HepG2 (cell line): ENCODE results near the gene LIF. TPM values are rescaled to one million over a fixed set of nuclear protein-coding genes. Genes with fewer than 3 reads are reported as not detected.

Experiments used
- ATAC-seq: fragments of 200-7000 bp; cut with Tn5 transposase; 3 replicates; pipeline ENCODE4 v1.9.1; 2020; ENCODE audit warnings: mild to moderate bottlenecking, moderate library complexity
- BruUV-seq: library from RNA; stranded (reverse); fragments of 400-500 nt; replicated peaks from 2 replicates; lab custom pipeline; 2021; lab: Mats Ljungman, UMichigan
- CTCF ChIA-PET: fragments of 300-600 bp; formaldehyde crosslinking; extraction: SDS; loops from one replicate; lab custom pipeline; 2021; ENCODE audit warnings: low total read pairs, inconsistent platforms, low intra/inter-chr PET ratio; lab: Yijun Ruan, JAX
- POLR2A ChIA-PET: fragments of 350-600 bp; sonication (Branson Sonifier 250); formaldehyde crosslinking; loops from one replicate; lab custom pipeline; 2020; ENCODE audit warnings: antibody characterized with exemption, inconsistent platforms; lab: Yijun Ruan, JAX
- DNase-seq: peaks from one replicate; pipeline ENCODE4 v3.0.0-alpha.2; 2015; ENCODE audit warnings: low spot score
- FAIRE-seq: peaks from 3 replicates; lab custom pipeline; 2011; peaks lifted over from hg19 to GRCh38; lab: Jason Lieb, UNC
- H2AFZ ChIP-seq: one replicate; pipeline ENCODE4 v1.6.1; 2011; ENCODE audit warnings: low read length, inconsistent platforms
- H3K27ac ChIP-seq: fragments of 300-600 bp; 3 replicates; pipeline ENCODE4 v1.8.0; 2011; ENCODE audit warnings: mixed run types, mild to moderate bottlenecking, mixed read lengths, low read length, inconsistent platforms; ENCODE audit not compliant: insufficient read depth; ENCODE audit errors: extremely low read length
- H3K27me3 ChIP-seq, 2 experiments: fragments of 200-600 bp in 1 of 2; 2 replicates in 1 of 2; 3 replicates in 1 of 2; pipeline versions ENCODE4 v1.6.0 to v1.8.0; 2011; ENCODE audit warnings: low read length in 2 of 2, mild to moderate bottlenecking in 2 of 2, moderate library complexity in 2 of 2, inconsistent platforms in 1 of 2; ENCODE audit not compliant: insufficient read depth in 2 of 2, control insufficient read depth in 1 of 2
- H3K36me3 ChIP-seq, 2 experiments: fragments of 200-600 bp in 1 of 2; replicated peaks in 1 of 2; 2 replicates in 1 of 2; 3 replicates in 1 of 2; pipeline versions ENCODE4 v1.5.1 to v1.8.0; 2011; ENCODE audit warnings: low read length in 2 of 2, inconsistent platforms in 1 of 2; ENCODE audit not compliant: insufficient read depth in 2 of 2, control insufficient read depth in 1 of 2
- H3K4me1 ChIP-seq: 2 replicates; pipeline ENCODE4 v1.5.1; 2012; ENCODE audit warnings: low read length, inconsistent platforms; ENCODE audit not compliant: insufficient read depth
- H3K4me2 ChIP-seq: 2 replicates; pipeline ENCODE4 v1.6.0; 2011; ENCODE audit warnings: low read depth, low read length, inconsistent platforms
- H3K4me3 ChIP-seq, 3 experiments: fragments of 200-600 bp in 1 of 3; sonication (generic), shearing (Covaris generic) in 1 of 3; replicated peaks in 1 of 3; 2 replicates each; pipeline ENCODE4 v1.5.1; 2011 to 2016; ENCODE audit warnings: low read length in 3 of 3, inconsistent platforms in 2 of 3, low read depth in 2 of 3, mild to moderate bottlenecking in 2 of 3, control low read depth in 1 of 3, mixed read lengths in 1 of 3; ENCODE audit not compliant: insufficient read depth in 1 of 3
- H3K79me2 ChIP-seq: one replicate; pipeline ENCODE4 v1.6.1; 2011; ENCODE audit warnings: low read length, inconsistent platforms; ENCODE audit not compliant: insufficient read depth
- H3K9ac ChIP-seq: 2 replicates; pipeline ENCODE4 v1.6.0; 2011; ENCODE audit warnings: mild to moderate bottlenecking, low read depth, low read length, inconsistent platforms; ENCODE audit not compliant: insufficient read depth
- H3K9me3 ChIP-seq: 2 replicates; pipeline ENCODE4 v1.5.1; 2012; ENCODE audit warnings: mild to moderate bottlenecking, low read length
- H4K20me1 ChIP-seq: 2 replicates; pipeline ENCODE4 v1.6.0; 2011; ENCODE audit warnings: inconsistent platforms, mild to moderate bottlenecking, low read length, moderate library complexity; ENCODE audit not compliant: insufficient read depth
- ESRRA ChIP-seq: sonication (generic); formaldehyde crosslinking; IDR thresholded peaks from 2 replicates; pipeline ENCODE4 v1.5.1; 2020; ENCODE audit warnings: mild to moderate bottlenecking, low read depth, missing genetic modification reagents
- KDM6A ChIP-seq: IDR thresholded peaks from 2 replicates; pipeline ENCODE4 v1.6.1; 2016; ENCODE audit warnings: low read depth
- MED8 ChIP-seq: sonication (generic); formaldehyde crosslinking; IDR thresholded peaks from 2 replicates; pipeline ENCODE4 v1.8.1; 2023; ENCODE audit warnings: mild to moderate bottlenecking, missing genetic modification reagents; ENCODE audit not compliant: insufficient replicate concordance
- NR2F2 ChIP-seq: IDR thresholded peaks from 2 replicates; pipeline ENCODE4 v1.6.1; 2012; ENCODE audit warnings: low read depth, inconsistent platforms, borderline replicate concordance
- WGBS: methylation state at CpG from one replicate; pipeline ENCODE4 v1.1.6; 2017; ENCODE audit warnings: low lambda C conversion rate; 5-methylcytosine and 5-hydroxymethylcytosine counted together
- in situ Hi-C: cut with HindIII; loops from 2 replicates; pipeline ENCODE4 v1.10.0; 2017; ENCODE audit warnings: low pct_unique_long_range_greater_than_20kb; ENCODE audit not compliant: extremely low pct_ligation_motif_present
- intact Hi-C: fragments of 100-400 bp; cut with micrococcal nuclease; formaldehyde crosslinking; loops from one replicate; pipeline ENCODE4 v1.10.0; 2022; ENCODE audit not compliant: unreplicated experiment
- polyA plus RNA-seq, 8 experiments: library from polyadenylated mRNA; depleted of rRNA in 3 of 8; stranded (reverse) in 7 of 8; unstranded in 1 of 8; fragments of >200 nt; fragmentation: Illumina TruSeq in 4 of 8; extraction: Trizol in 4 of 8; gene quantifications; 2 replicates each; pipeline versions ENCODE4 v1.2.1 to v1.2.3, GENCODE V29; 2011 to 2016; ENCODE audit warnings: low read depth in 4 of 8, missing spikeins in 1 of 8, mixed read lengths in 1 of 8; ENCODE audit not compliant: insufficient read depth in 1 of 8
- total RNA-seq, 5 experiments: library from RNA; depleted of rRNA; stranded (reverse); fragments of >200 nt; fragmentation: Illumina TruSeq; extraction: Trizol; gene quantifications; 2 replicates each; pipeline ENCODE4 v1.2.3, GENCODE V29; 2016; ENCODE audit warnings: low read depth in 1 of 5
- TF ChIP-seq, protein P1 (sequence below): sonication (generic); formaldehyde crosslinking; IDR thresholded peaks from 2 replicates; pipeline ENCODE4 v1.4.0; 2020; ENCODE audit warnings: missing genetic modification reagents, borderline replicate concordance

LIF gene
- total and polyA plus RNA-seq, 2 of the 13 experiments (the other 11 are each of a cell fraction or from before 2014, with no cell fraction given): 3.6 to 8.5 TPM

DNA sequence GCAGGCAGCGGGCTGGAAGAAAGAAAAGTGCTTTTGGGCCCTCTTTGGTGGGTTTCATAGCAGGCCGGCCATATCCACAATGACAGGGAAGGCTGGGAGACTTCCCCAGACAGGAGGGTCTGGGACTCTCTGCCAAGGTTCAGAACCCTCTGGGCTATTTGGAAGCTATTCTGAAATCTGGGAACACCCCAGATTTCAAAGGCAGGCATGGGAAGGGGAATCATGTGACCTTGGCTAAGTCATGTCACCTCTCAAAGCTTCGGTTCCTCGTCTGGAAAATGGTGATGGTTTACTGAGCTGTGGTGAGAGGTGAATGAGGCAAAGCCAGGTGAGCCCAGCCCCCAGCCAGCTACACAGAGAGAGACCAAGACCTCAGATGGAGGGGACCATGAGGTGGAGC is 38.1 kb upstream of the LIF start:
- WGBS: 95% methylated on average over 2 of the region's 4 CpGs
- BruUV-seq: no TSS peak
- H3K9me3 ChIP-seq: no peaks in the 10 kb centered on the region
- no peak overlapping the region for H3K9ac ChIP-seq
- H3K36me3 ChIP-seq: no peaks in the 10 kb centered on the region
- no peak overlapping the region for H3K27ac ChIP-seq
- ChIA-PET POLR2A (no interaction called here), CTCF (interaction anchor here (4.0 kb wide), 1 partner anchor 22 kb away, joined by 20 read pairs; no protein-coding TSS in a partner anchor)
- in situ Hi-C loops (loop anchor here (5.0 kb wide), 1 partner anchor 103 kb away; the partner anchor contains the start of gene RNF215), intact Hi-C loops (no loop called here)
- no peaks in the 10 kb centered on the region for H3K79me2 ChIP-seq
- peaks cover 12% of the 10 kb centered on the region for H3K4me1 ChIP-seq
- no peak overlapping the region for H3K4me2 ChIP-seq
- ATAC-seq (no peak), FAIRE-seq (no peak), DNase-seq (no peak)
- TF ChIP-seq NR2F2 (no peak), MED8 (CRISPR knock-in tag) (no peak), ESRRA (CRISPR knock-in tag) (no peak), KDM6A (CRISPR knock-in tag) (no peak)
- TF ChIP-seq, protein P1, sequence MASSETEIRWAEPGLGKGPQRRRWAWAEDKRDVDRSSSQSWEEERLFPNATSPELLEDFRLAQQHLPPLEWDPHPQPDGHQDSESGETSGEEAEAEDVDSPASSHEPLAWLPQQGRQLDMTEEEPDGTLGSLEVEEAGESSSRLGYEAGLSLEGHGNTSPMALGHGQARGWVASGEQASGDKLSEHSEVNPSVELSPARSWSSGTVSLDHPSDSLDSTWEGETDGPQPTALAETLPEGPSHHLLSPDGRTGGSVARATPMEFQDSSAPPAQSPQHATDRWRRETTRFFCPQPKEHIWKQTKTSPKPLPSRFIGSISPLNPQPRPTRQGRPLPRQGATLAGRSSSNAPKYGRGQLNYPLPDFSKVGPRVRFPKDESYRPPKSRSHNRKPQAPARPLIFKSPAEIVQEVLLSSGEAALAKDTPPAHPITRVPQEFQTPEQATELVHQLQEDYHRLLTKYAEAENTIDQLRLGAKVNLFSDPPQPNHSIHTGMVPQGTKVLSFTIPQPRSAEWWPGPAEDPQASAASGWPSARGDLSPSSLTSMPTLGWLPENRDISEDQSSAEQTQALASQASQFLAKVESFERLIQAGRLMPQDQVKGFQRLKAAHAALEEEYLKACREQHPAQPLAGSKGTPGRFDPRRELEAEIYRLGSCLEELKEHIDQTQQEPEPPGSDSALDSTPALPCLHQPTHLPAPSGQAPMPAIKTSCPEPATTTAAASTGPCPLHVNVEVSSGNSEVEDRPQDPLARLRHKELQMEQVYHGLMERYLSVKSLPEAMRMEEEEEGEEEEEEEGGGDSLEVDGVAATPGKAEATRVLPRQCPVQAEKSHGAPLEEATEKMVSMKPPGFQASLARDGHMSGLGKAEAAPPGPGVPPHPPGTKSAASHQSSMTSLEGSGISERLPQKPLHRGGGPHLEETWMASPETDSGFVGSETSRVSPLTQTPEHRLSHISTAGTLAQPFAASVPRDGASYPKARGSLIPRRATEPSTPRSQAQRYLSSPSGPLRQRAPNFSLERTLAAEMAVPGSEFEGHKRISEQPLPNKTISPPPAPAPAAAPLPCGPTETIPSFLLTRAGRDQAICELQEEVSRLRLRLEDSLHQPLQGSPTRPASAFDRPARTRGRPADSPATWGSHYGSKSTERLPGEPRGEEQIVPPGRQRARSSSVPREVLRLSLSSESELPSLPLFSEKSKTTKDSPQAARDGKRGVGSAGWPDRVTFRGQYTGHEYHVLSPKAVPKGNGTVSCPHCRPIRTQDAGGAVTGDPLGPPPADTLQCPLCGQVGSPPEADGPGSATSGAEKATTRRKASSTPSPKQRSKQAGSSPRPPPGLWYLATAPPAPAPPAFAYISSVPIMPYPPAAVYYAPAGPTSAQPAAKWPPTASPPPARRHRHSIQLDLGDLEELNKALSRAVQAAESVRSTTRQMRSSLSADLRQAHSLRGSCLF (CRISPR knock-in tag): no peak
- no peak overlapping the region for H2AFZ ChIP-seq
- H3K4me3 ChIP-seq: no peak overlapping the region
- H4K20me1 ChIP-seq: no peaks in the 10 kb centered on the region
- no peaks in the 10 kb centered on the region; a peak in 1 of 5 replicates for H3K27me3 ChIP-seq
